Panc1 (cell line): ENCODE measurements around the gene HTR4.

Experiments used
- CTCF ChIP-seq: fragments of 450-650 bp; IDR thresholded peaks from 2 replicates; pipeline ENCODE4 v1.5.1; 2017; ENCODE audit warnings: mild to moderate bottlenecking
- POLR2AphosphoS5 ChIP-seq: IDR thresholded peaks from 2 replicates; pipeline ENCODE4 v1.6.1; 2012; ENCODE audit warnings: mild to moderate bottlenecking, low read depth, low read length, moderate library complexity
- REST ChIP-seq, 2 experiments: IDR thresholded peaks; 2 replicates each; pipeline ENCODE4 v1.6.1; 2011 to 2012; ENCODE audit warnings: low read depth in 2 of 2, control low read depth in 1 of 2, low read length in 1 of 2, mild to moderate bottlenecking in 1 of 2, moderate library complexity in 1 of 2; ENCODE audit not compliant: insufficient read depth in 1 of 2

GRCh38 chr5:148615644-148616275 lies 38.6 kb downstream of the HTR4 start:
- TF ChIP-seq REST (IDR thresholded peaks at IDR 0.05; ENCODE audit: insufficient read depth in 1 of 2, low read depth in 2 of 2, low read length in 1 of 2) (no peak), POLR2AphosphoS5 (no peak), CTCF (no peak)
